ENCODE results near the gene SLC16A10. TPM values are rescaled to one million over a fixed set of nuclear protein-coding genes. Genes with fewer than 3 reads are reported as not detected.

Gene SLC16A10
- total and polyA plus RNA-seq, 2 of the 13 experiments (the other 11 are each of a cell fraction or from before 2014, with no cell fraction given), result 8.2 to 20.1 TPM

GRCh38 chr6:111114087-111114443 is 26.8 kb downstream of the SLC16A10 start (continued):
- TF ChIP-seq PRDM10 (CRISPR knock-in tag; IDR thresholded peaks at IDR 0.05; ENCODE audit: low read depth) (no peak), RBFOX2 (IDR thresholded peaks at IDR 0.05; ENCODE audit: low read depth, low read length) (no peak), RXRB (CRISPR knock-in tag; IDR thresholded peaks at IDR 0.05; ENCODE audit: borderline replicate concordance) (no peak), POLR2AphosphoS5 (IDR thresholded peaks at IDR 0.05; ENCODE audit: low read depth, low read length) (no peak)

- Histone ChIP-seq H3K4me3 (replicated peaks in 1 of 3; ENCODE audit: insufficient read depth in 1 of 3, low read depth in 2 of 3, low read length in 3 of 3) (no peak overlapping the region), H3K79me2 (ENCODE audit: insufficient read depth, low read length) (no peaks in the 10 kb centered on the region), H3K9ac (ENCODE audit: insufficient read depth, low read depth, low read length) (no peak overlapping the region), H3K4me1 (ENCODE audit: insufficient read depth, low read length) (peaks cover 24% of the 10 kb centered on the region), H3K9me3 (ENCODE audit: low read length) (no peaks in the 10 kb centered on the region), H3K27me3 (ENCODE audit: control insufficient read depth in 1 of 2, insufficient read depth in 2 of 2, low read length in 2 of 2) (no peaks in the 10 kb centered on the region), H3K36me3 (replicated peaks in 1 of 2; ENCODE audit: control insufficient read depth in 1 of 2, insufficient read depth in 2 of 2, low read length in 2 of 2) (no peaks in the 10 kb centered on the region), H2AFZ (ENCODE audit: low read length) (no peak overlapping the region), H3K4me2 (ENCODE audit: low read depth, low read length) (no peak overlapping the region), H4K20me1 (ENCODE audit: insufficient read depth, low read length) (no peaks in the 10 kb centered on the region), H3K27ac (ENCODE audit: extremely low read length, insufficient read depth, low read length) (no peak overlapping the region)
- CTCF ChIA-PET (ENCODE audit: low intra/inter-chr PET ratio, low total read pairs), result no interaction called here
- in situ Hi-C loops (cut with HindIII; ENCODE audit: extremely low pct_ligation_motif_present, low pct_unique_long_range_greater_than_20kb), result no loop called here
- FAIRE-seq (no peak), DNase-seq (ENCODE audit: low spot score) (no peak), ATAC-seq (no peak)
- no TSS peak for BruUV-seq (replicated peaks)
- intact Hi-C loops (cut with micrococcal nuclease; ENCODE audit: unreplicated experiment), result no loop called here
- TF ChIP-seq SNAI1 (CRISPR knock-in tag; IDR thresholded peaks at IDR 0.05; ENCODE audit: borderline replicate concordance) (no peak), ZNF329 (CRISPR knock-in tag; IDR thresholded peaks at IDR 0.05; ENCODE audit: low read depth) (no peak), MYNN (CRISPR knock-in tag; IDR thresholded peaks at IDR 0.05; ENCODE audit: low read depth) (no peak), USF2 (IDR thresholded peaks at IDR 0.05; ENCODE audit: low read depth, low read length) (no peak), USF2 (CRISPR knock-in tag; IDR thresholded peaks at IDR 0.05; ENCODE audit: borderline replicate concordance) (no peak), EHMT2 (IDR thresholded peaks at IDR 0.05; ENCODE audit: borderline replicate concordance, low read depth, low read length) (no peak)
- 100% methylated on average over 1 of the region's 1 CpG for WGBS (ENCODE audit: low lambda C conversion rate)
- POLR2A ChIA-PET, result no interaction called here
Measured at GRCh38 chr6:111114482-111114881, 27.2 kb downstream of the SLC16A10 start.
